Measurements from ENCODE around the gene PFKFB2.

PFKFB2 gene

DNA sequence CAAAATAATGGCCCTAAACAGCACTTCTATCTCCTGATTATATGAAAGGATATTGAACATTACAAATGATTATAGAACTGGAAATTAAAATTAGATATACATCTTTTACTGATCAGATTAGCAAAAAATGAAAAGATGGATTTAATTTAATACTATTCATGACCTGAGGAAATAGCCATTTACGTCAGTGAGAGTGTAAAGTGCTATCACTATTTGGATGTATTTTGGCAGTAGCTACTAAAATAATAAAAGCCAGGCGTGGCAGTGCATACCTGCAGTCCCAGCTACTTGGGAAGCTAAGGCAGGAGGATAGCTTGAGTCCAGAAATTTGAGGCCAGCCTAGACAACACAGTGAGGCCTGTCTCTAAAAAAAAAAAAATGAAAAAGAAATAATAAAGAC, 40.9 kb downstream of the PFKFB2 start:
- DNase-seq: no peak

DNA sequence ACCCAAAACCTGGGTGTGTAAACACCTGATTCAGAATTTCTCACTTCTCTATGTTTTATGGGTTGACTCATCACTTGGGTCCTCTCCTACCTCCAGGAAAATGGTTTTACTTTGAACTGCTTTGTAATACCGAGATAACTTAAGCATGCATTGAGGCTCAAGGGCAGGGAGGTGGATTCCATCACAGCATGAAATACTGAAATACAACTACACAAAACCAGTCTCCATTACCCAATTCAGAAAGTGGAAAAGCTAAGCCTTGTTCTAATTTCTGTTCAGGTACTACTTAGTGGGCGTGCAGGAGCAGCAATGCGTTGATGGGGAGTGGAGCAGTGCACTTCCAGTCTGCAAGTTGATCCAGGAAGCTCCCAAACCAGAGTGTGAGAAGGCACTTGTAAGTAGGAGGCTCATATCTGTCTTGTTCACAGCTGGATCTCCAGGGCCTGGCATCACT, 44.8 kb downstream of the PFKFB2 start:
- DNase-seq: no peak

DNA sequence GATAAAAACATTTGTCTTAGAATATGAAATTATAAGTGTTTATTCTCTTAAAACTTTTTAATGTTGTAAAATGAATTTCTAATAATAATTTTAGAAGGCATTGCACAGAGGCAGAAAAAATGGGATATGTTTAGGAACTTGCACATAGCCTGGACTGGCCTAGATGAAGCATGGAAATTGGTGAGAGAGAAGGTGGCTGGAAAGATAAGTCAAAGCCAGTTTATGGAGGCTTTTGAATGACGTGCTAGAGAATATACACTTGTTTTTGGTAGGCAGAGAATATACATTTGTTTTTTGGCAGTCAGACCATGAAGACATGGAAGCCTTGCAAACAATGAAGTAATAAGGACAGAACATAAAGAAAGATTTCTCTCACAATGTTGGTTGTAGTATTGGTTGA, 48.6 kb downstream of the PFKFB2 start:
- no peak for DNase-seq

DNA sequence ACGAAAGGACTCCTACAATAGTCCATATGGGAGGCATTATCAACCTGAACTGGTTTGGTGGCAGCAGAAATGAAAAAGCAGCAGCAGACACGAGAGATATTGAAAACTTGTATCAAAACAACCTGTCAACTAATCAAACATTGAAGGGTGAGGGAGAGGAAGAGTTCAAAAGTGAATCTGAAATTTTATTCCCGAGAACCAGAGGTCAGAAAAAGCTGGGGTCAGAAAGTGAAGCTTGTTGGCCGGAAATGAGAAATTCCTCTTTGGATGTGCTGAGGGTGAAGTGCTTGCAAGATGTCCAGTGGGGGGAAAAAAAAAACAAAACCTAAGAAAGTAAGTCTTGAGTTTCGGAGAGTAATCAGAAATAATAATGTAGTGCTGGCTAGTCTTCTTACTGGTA, 49.1 kb downstream of the PFKFB2 start:
- DNase-seq: no peak

DNA sequence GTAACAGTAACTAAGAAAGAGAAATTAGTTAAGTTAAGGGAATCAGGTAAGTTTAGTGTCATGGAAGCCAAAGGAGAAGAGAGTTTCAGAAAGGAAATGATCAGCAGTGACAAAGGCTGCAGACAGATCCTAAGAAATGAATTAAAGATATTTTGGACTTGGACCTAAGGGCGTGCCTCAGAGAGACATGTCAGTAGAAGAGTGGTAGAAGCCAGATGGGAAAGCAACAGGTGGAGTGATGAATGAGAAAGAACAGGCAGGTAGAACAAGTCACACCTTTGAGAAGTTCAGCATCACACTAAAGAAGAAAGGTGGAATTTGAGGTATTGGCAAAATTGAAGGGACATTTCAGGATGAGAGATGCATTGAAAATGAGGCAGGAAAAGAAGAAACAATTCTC, 49.6 kb downstream of the PFKFB2 start:
- no peak for DNase-seq

DNA sequence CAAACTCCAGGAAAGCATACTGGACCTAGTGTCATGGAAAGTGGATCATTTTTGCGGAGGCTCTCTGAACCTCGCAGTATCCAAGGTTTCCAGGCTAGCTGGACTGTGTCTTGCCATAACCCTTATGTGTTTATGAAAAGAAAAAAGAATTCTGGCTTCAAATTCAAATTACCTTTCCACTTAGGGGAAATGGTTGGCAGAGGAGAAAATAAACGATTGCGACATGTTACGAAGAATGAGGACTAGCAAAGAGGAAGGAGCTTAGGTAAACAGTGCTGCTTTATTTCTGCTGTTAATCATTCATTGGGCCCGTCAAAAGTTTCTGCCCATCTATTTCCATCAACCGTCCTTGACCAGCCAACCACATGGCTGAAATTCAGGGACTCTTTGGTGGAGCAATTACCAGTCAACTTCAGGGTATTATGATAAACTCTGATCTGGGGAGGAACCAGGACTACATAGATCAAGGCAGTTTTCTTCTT, 50.9 kb downstream of the PFKFB2 start, which contains the start of gene C4BPA:
TSS of gene C4BPA (plus strand) at position 342 of the 482 bp plus-strand sequence. CDS start 8,793 bp downstream, outside the sequence.
- no peak for DNase-seq

DNA sequence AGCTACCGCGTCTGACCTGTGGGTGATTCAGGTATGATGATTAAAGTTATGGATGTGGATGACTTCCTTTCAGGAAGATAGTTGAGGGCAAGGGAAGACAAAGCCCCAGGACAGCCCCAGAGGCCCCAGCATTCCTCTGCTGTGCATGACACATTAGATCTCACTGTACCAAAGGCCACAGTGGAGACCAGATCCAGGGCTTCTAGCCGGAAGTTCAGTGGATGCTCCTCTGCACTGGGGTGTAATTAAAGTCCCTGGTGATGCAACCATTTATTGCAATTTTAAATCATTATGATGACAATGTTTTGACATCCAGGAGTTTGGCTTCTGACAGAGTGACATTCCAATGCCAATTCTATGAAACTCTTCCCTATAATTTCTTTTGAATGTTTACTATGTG, 55.9 kb downstream of the PFKFB2 start:
- no peak for DNase-seq

DNA sequence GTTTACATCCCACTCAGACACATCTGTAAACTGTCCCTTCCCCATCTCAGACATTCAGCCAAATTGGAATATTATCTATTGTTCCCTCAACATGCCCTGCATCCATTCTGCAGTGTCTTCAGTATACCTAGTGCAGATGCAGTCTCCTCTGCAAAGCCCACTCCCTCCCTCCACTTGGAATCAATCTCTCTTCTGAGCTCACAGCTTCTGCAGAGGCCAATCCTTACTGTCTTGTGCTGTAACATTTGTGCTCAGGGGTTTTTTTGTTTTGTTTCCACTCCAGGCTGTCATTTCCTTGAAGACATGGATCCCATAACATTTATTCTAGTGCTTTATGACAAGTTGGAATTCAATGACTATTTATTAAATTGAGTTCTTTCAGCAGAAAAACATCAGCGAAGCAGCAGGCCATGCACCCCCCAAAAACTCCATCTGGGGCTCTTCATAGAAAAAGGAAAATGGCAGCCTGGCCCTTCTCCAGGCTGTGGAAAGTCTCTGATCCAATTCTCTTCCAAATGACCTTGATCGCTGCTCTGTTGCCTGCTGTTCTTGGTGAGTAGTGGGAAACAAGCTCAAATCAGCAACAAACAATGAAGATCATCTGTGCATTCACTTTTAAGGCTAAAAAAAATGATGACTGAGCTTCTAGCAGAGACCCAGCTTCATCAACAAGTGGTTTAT, 59.7 kb downstream of the PFKFB2 start:
- no peak for DNase-seq

DNA sequence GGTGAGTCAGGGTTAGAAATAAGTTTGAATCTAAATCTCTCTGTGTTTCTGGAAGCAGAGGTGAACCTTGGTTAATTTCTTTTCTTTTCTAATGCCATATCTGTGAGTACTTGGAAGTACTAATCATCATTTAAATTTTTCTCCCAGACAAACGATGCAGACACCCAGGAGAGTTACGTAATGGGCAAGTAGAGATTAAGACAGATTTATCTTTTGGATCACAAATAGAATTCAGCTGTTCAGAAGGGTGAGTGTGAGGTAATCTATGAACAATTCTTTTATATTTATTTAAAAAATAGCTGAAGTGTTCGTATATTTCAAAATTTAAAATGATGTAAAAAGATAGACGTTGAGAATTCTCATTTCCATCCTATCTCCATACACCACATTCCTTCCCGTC, 62.2 kb downstream of the PFKFB2 start:
- DNase-seq: no peak

DNA sequence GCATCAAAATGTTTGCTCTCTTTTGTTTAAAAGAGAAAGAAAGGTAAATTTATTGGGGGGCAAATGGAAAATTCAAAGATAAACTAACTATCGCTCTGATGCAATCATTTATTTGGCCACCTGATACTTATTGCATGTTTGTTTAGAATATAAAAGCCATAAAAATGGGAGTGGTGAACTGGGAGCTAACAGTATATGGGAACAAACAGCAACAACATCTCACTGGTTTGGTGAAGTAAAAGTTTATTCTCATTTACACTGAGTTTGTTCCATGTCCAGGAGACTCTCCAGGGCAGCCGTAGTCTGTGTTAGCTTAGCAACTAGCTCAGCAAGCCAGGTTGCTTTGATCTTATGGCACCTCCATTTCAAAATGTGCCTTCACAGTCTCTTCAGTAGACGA, 71.3 kb downstream of the PFKFB2 start:
- no peak for DNase-seq

DNA sequence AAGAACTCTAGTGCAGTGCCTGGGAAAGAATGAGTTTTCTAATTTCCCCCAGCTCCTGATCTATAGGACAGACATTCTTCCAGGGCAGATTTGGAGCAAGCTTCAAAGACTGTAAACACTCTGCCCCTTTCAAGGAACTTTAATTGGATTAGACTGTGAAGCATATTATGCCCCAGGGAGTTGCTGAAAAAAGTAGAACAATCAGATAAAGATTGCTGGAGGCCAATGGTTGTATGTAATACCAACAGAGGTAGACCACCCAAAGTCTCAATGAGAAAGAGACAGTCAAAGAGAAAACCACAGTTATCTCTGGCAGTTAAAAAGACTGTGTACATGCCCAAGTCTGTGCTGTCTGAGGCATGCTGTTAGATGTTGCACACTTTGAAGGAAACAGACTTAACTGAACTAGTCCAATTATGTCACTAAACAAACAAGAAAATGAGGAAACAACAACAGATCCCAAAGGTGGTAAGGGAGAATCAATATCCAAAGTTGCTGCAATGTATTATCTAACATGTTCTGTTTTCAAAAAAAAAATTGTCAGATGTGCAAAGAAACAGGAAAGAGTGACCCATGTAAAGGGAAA, 75.4 kb downstream of the PFKFB2 start:
- DNase-seq: no peak

DNA sequence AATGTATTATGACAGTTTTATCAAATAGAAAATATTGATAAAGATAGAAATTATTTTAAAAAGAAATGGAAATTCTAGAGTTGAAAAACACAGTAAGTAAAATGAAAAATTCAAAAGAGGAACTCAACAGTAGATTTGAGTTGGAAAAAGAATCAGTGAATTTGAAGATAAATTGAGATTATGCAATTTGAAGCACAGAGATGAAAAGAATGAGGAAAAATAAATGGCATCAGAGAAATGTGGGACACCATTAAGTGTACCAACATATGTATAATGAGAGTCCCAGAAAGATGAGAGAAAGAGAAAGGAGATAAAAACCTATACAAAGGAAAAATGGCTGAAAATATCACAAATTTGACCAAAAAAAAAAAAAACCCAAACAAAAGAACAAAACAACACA, 76.0 kb downstream of the PFKFB2 start:
- DNase-seq: no peak

Measured in T1000 (cell line).